ENCODE data around the gene SH3BP2.

SH3BP2 gene

GRCh38 chr4:2887343-2887742, 94.5 kb downstream of the SH3BP2 start:
- no peak for DNase-seq

- no peak for DNase-seq
Measured at GRCh38 chr4:2888886-2889285, 96.0 kb downstream of the SH3BP2 start.

Data from NCI-H2029 (cell line).